OCI-LY3 (cell line): ENCODE results near the gene TLCD5.

Source experiments
- CTCF ChIP-seq: fragments of 200-600, 300-600 bp; sonication (generic); IDR thresholded peaks from 2 replicates; pipeline ENCODE4 v1.5.1; 2014; ENCODE audit warnings: antibody characterized with exemption, low read length, low read depth
- EZH2phosphoT487 ChIP-seq: fragments of 200-600 bp; shearing (Covaris generic); IDR thresholded peaks from 2 replicates; pipeline ENCODE4 v1.6.1; 2018; ENCODE audit warnings: antibody characterized with exemption, mixed run types, low read depth

- no peak for TF ChIP-seq CTCF
- TF ChIP-seq EZH2phosphoT487 = no peak
These were observed 8.0 kb upstream of the TLCD5 start for GRCh38 chr11:120316880-120317688.
